Uterus (tissue), 4 donors: ENCODE measurements around the gene OR5K2. TPM values are rescaled to one million over a fixed set of nuclear protein-coding genes. Genes with fewer than 3 reads are reported as not detected.

Experiments
- DNase-seq, 2 donors: peaks; one replicate each; pipeline ENCODE4 v3.0.0-alpha.2; 2019 to 2020
- H3K27ac ChIP-seq, 2 donors: fragments of 200-600 bp; sonication (generic); 1 replicate in 1 of 2; 2 replicates in 1 of 2; pipeline ENCODE4 v1.5.1; 2016 to 2018
- H3K27me3 ChIP-seq, 2 donors: fragments of 200-600 bp; sonication (generic); one replicate each; pipeline ENCODE4 v1.5.1; 2018 to 2019; ENCODE audit warnings: control low read depth in 1 of 2
- H3K36me3 ChIP-seq, 2 donors: fragments of 200-600 bp; sonication (generic); one replicate each; pipeline ENCODE4 v1.5.1; 2019; ENCODE audit warnings: control low read depth in 1 of 2
- H3K4me1 ChIP-seq, 2 donors: fragments of 200-600 bp; sonication (generic); one replicate each; pipeline ENCODE4 v1.5.1; 2018 to 2019; ENCODE audit warnings: control low read depth in 1 of 2
- H3K4me3 ChIP-seq, 2 donors: fragments of 200-600 bp; sonication (generic); 1 replicate in 1 of 2; 2 replicates in 1 of 2; pipeline ENCODE4 v1.5.1; 2018 to 2019; ENCODE audit warnings: mild to moderate bottlenecking in 1 of 2
- H3K9me3 ChIP-seq, 2 donors: fragments of 200-600 bp; sonication (generic); one replicate each; pipeline ENCODE4 v1.5.1; 2019; ENCODE audit warnings: control low read depth in 1 of 2
- POLR2A ChIP-seq, 2 donors: fragments of 450-650 bp; IDR thresholded peaks; one replicate each; pipeline ENCODE4 v1.6.1; 2016; ENCODE audit warnings: antibody characterized with exemption in 2 of 2, mild to moderate bottlenecking in 1 of 2, moderate library complexity in 1 of 2
- intact Hi-C: fragments of 100-400 bp; cut with DNase I; formaldehyde crosslinking; loops from one replicate; pipeline ENCODE4 v1.15.1; 2023; ENCODE audit warnings: low total_unique reads
- total RNA-seq, 4 donors: library from RNA; depleted of rRNA in 3 of 4; stranded (reverse); fragments of >200 nt in 3 of 4; gene quantifications; one replicate each; pipeline versions ENCODE4 v1.1.0 to v1.2.4, GENCODE V29; 2014 to 2023
- TF ChIP-seq, protein P1 (sequence below), 4 experiments: fragments of 200-600 bp in 2 of 4; fragments of 450-650 bp in 2 of 4; sonication (generic) in 2 of 4; IDR thresholded peaks; one replicate each; pipeline ENCODE4 v1.5.1; 2016 to 2019; ENCODE audit warnings: antibody characterized with exemption in 4 of 4, mild to moderate bottlenecking in 2 of 4, moderate library complexity in 1 of 4
- donor health status: DM: yes; HTN: yes; CAD: no.

The OR5K2 gene
- total RNA-seq, 4 donors from 2014 or later = not detected

DNA sequence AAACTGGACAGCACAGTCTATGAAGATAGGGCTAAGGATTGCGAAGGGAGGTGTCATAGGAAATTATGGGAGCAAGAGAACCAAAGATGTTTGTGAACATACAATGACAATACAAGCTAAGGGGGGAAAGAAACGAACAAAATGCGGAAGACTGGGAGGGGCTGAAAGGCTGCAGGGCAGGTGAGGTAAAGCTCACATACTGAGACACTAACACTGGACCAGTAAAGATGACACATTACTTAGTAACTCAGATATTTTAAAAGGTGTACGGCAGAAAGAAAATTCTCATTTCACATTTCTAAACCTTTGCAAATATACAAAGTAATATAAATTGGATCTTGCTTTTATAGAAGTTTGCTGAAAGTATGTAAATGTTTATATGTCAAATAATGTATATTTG, 15.1 kb downstream of the OR5K2 start:
- no peak for TF ChIP-seq POLR2A (IDR thresholded peaks at IDR 0.05)
- TF ChIP-seq, protein P1, sequence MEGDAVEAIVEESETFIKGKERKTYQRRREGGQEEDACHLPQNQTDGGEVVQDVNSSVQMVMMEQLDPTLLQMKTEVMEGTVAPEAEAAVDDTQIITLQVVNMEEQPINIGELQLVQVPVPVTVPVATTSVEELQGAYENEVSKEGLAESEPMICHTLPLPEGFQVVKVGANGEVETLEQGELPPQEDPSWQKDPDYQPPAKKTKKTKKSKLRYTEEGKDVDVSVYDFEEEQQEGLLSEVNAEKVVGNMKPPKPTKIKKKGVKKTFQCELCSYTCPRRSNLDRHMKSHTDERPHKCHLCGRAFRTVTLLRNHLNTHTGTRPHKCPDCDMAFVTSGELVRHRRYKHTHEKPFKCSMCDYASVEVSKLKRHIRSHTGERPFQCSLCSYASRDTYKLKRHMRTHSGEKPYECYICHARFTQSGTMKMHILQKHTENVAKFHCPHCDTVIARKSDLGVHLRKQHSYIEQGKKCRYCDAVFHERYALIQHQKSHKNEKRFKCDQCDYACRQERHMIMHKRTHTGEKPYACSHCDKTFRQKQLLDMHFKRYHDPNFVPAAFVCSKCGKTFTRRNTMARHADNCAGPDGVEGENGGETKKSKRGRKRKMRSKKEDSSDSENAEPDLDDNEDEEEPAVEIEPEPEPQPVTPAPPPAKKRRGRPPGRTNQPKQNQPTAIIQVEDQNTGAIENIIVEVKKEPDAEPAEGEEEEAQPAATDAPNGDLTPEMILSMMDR (IDR thresholded peaks at IDR 0.05) = no peak
- Histone ChIP-seq H3K4me3 (no peak overlapping the region), H3K27ac (no peak overlapping the region), H3K4me1 (no peaks in the 10 kb centered on the region), H3K27me3 (no peaks in the 10 kb centered on the region), H3K9me3 (no peaks in the 10 kb centered on the region), H3K36me3 (no peaks in the 10 kb centered on the region)
- no peak for DNase-seq
- intact Hi-C loops = no loop called here

- H3K4me1 ChIP-seq = no peaks in the 10 kb centered on the region
- intact Hi-C loops = no loop called here
- no peak overlapping the region for H3K4me3 ChIP-seq
- H3K9me3 ChIP-seq = no peaks in the 10 kb centered on the region
- TF ChIP-seq, protein P1 (IDR thresholded peaks at IDR 0.05) = no peak
- TF ChIP-seq POLR2A (IDR thresholded peaks at IDR 0.05) = no peak
- H3K27me3 ChIP-seq = no peaks in the 10 kb centered on the region
- H3K27ac ChIP-seq = no peak overlapping the region
- H3K36me3 ChIP-seq = no peaks in the 10 kb centered on the region
- DNase-seq = peak in 1 of 2 donors; percentile 16
Measured at GRCh38 chr3:98513091-98513511, 15.6 kb downstream of the OR5K2 start.

DNA sequence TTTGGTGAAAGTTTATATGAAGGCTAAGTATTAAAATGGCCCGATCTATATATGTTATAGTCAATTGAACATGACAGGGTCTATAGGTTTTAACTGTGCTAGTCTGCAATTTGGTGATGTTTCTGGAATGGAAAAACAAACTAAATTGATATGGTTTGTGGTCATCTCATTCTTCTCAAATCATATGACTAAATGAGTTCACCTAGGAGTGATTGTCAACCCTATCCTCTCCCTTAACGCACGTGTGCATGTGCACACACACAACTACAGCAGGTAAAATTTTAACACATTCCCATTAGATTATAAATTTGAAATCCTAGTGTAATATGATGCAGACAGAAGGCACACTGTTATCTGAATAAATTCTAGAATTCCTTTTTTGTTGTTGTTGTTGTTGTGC, 16.3 kb downstream of the OR5K2 start:
- Histone ChIP-seq H3K9me3 (no peaks in the 10 kb centered on the region), H3K27ac (no peak overlapping the region), H3K36me3 (no peaks in the 10 kb centered on the region), H3K27me3 (no peaks in the 10 kb centered on the region), H3K4me3 (no peak overlapping the region), H3K4me1 (no peaks in the 10 kb centered on the region)
- intact Hi-C loops = no loop called here
- DNase-seq = no peak
- TF ChIP-seq, protein P1 (IDR thresholded peaks at IDR 0.05) = no peak
- TF ChIP-seq POLR2A (IDR thresholded peaks at IDR 0.05) = no peak

- Histone ChIP-seq H3K4me1 (peaks cover 0 to 6% of the 10 kb centered on the region in 2 donors), H3K27ac (no peak overlapping the region), H3K27me3 (no peaks in the 10 kb centered on the region), H3K4me3 (no peak overlapping the region), H3K9me3 (no peaks in the 10 kb centered on the region), H3K36me3 (no peaks in the 10 kb centered on the region)
- intact Hi-C loops = no loop called here
- TF ChIP-seq, protein P1 (IDR thresholded peaks at IDR 0.05) = no peak
- TF ChIP-seq POLR2A (IDR thresholded peaks at IDR 0.05) = no peak
- DNase-seq = no peak
Measured at GRCh38 chr3:98514948-98515347, 17.5 kb downstream of the OR5K2 start.

- Histone ChIP-seq H3K9me3 (no peaks in the 10 kb centered on the region), H3K4me1 (peaks cover 0 to 18% of the 10 kb centered on the region in 2 donors), H3K27ac (no peak overlapping the region), H3K36me3 (no peaks in the 10 kb centered on the region), H3K27me3 (no peaks in the 10 kb centered on the region), H3K4me3 (no peak overlapping the region)
- intact Hi-C loops = no loop called here
- no peak for DNase-seq
- TF ChIP-seq, protein P1 (IDR thresholded peaks at IDR 0.05) = no peak
- TF ChIP-seq POLR2A (IDR thresholded peaks at IDR 0.05) = no peak
Measured at GRCh38 chr3:98518816-98519215, 21.3 kb downstream of the OR5K2 start.
